ENCODE measurements around the gene LANCL1.
"Not testable (repeated sequence)": the region's sequence is repeated elsewhere in the genome, so short reads cannot be mapped to it uniquely, and the experiment has no call there.

- TF ChIP-seq CTCF (conservative IDR thresholded peaks at IDR 0.05 in 1 of 2, IDR thresholded peaks at IDR 0.05 in 1 of 2; ENCODE audit: extremely low read depth in 1 of 2, insufficient read depth in 1 of 2, low read depth in 1 of 2, low read length in 2 of 2); EZH2 (IDR thresholded peaks at IDR 0.05; ENCODE audit: borderline replicate concordance, low read length): not testable (repeated sequence)
These were observed 25.6 kb downstream of the LANCL1 start for GRCh38 chr2:210450942-210451341.

All from mammary epithelial cell (primary cell).